GM12872 (cell line): ENCODE data around the gene AKAP6.

Experiments used
- CTCF ChIP-seq: IDR thresholded peaks from 3 replicates; pipeline ENCODE4 v1.5.1; 2011; ENCODE audit warnings: low read depth, mild to moderate bottlenecking, low read length, moderate library complexity; ENCODE audit not compliant: insufficient read depth

AKAP6 gene

GRCh38 chr14:32786886-32787285 is 457.8 kb downstream of the AKAP6 start:
- no peak for TF ChIP-seq CTCF

GRCh38 chr14:32800320-32800719 is 471.2 kb downstream of the AKAP6 start:
- no peak for TF ChIP-seq CTCF

- no peak for TF ChIP-seq CTCF
Observed at GRCh38 chr14:32802295-32802694, 473.2 kb downstream of the AKAP6 start.

- no peak for TF ChIP-seq CTCF
Observed at GRCh38 chr14:32805979-32806378, 476.9 kb downstream of the AKAP6 start.

GRCh38 chr14:32808644-32809043 is 479.5 kb downstream of the AKAP6 start:
- no peak for TF ChIP-seq CTCF

- no peak for TF ChIP-seq CTCF
Observed at GRCh38 chr14:32809255-32809654, 480.2 kb downstream of the AKAP6 start.

- no peak for TF ChIP-seq CTCF
Observed at GRCh38 chr14:32813401-32813800, 484.3 kb downstream of the AKAP6 start.

GRCh38 chr14:32814721-32815120 is 485.6 kb downstream of the AKAP6 start:
- no peak for TF ChIP-seq CTCF
